HUES6 (cell line): ENCODE results near the gene SMIM5.

ENCODE experiments used
- H3K27ac ChIP-seq: 2 replicates; pipeline ENCODE4 v1.7.0; 2013; ENCODE audit warnings: low read depth, mild to moderate bottlenecking, low read length, inconsistent platforms
- H3K27me3 ChIP-seq: 2 replicates; pipeline ENCODE4 v1.6.1; 2013; ENCODE audit warnings: low read length; ENCODE audit not compliant: control insufficient read depth, insufficient read depth
- H3K36me3 ChIP-seq: 2 replicates; pipeline ENCODE4 v1.6.1; 2013; ENCODE audit warnings: low read length; ENCODE audit not compliant: control insufficient read depth, insufficient read depth
- H3K4me1 ChIP-seq: 2 replicates; pipeline ENCODE4 v1.6.1; 2013; ENCODE audit warnings: low read length; ENCODE audit not compliant: control insufficient read depth, insufficient read depth
- H3K4me3 ChIP-seq: 2 replicates; pipeline ENCODE4 v1.5.1; 2013; ENCODE audit warnings: low read depth, low read length
- H3K9ac ChIP-seq: one replicate; pipeline ENCODE4 v1.6.1; 2013; ENCODE audit warnings: mild to moderate bottlenecking, low read length
- H3K9me3 ChIP-seq: 2 replicates; pipeline ENCODE4 v1.6.1; 2013; ENCODE audit warnings: low read depth, low read length; ENCODE audit not compliant: control insufficient read depth, insufficient read depth

SMIM5 gene, protein sequence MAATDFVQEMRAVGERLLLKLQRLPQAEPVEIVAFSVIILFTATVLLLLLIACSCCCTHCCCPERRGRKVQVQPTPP

DNA sequence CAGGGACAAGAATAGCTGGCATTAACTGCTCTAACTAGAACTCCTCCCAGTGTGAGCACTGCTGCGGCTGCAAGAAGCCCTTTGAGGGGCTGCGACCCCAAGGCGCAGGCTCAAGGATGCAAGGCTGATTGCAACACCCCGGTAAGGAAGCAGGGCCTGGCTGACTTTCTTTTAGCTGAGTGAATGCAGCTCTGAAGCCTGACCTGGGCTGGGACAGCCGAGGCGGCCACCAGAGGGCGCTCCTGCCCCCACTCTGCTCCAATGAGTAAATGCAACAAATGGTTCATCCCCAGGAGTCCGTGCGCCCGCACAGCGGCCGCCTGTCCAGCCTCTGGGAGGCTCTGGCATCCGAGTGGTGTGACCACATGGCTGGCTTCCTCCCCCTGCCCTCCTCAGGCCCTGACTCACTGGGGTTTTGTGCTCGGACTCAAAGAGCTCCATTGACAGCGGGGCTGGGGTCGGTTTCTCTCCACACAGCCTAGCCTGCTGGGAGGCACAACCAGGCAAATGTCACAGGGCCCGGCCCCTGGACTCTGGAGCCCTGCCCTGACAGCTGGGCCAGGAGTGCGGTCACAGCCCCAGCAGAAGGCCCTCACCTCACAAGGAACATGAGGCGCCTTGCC, at the start of gene SMIM5:
TSS of gene SMIM5 (plus strand) at position 572 of the 623 bp plus-strand sequence. CDS start 6,768 bp downstream, outside the sequence.
- no peaks in the 10 kb centered on the region for H3K9me3 ChIP-seq
- peaks cover 20% of the 10 kb centered on the region for H3K4me1 ChIP-seq
- H3K27me3 ChIP-seq, result no peaks in the 10 kb centered on the region
- peak within 1 kb of the TSS; percentile 21 for H3K9ac ChIP-seq
- peak within 1 kb of the TSS; percentile 28; the same call in 1 of the 2 replicates for H3K4me3 ChIP-seq
- H3K36me3 ChIP-seq, result peaks cover 21% of the 10 kb centered on the region
- no peak within 1 kb of the TSS for H3K27ac ChIP-seq

DNA sequence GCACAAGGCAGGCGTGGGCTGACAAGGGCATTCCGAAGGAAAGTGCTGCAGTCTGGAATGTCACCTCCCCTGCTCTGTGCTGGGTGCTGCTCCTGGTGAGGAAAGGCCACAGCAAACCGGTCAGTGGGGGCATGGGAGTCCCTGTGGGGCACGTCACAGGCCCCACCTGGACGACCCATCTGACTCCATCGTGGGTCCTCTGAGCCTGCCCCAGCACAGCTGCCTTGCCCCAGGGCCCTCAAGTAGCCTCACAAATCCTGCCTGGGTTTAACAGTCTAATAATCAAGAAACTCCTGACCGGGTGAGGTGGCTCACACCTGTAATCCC, 48.4 kb upstream of the SMIM5 start:
- H3K27me3 ChIP-seq, result peaks cover 14% of the 10 kb centered on the region
- no peak overlapping the region for H3K9ac ChIP-seq
- peaks cover 8% of the 10 kb centered on the region for H3K9me3 ChIP-seq
- H3K4me3 ChIP-seq, result no peak overlapping the region
- H3K36me3 ChIP-seq, result no peaks in the 10 kb centered on the region
- H3K27ac ChIP-seq, result no peak overlapping the region
- peaks cover 11% of the 10 kb centered on the region; the same call in 1 of the 2 replicates for H3K4me1 ChIP-seq

DNA sequence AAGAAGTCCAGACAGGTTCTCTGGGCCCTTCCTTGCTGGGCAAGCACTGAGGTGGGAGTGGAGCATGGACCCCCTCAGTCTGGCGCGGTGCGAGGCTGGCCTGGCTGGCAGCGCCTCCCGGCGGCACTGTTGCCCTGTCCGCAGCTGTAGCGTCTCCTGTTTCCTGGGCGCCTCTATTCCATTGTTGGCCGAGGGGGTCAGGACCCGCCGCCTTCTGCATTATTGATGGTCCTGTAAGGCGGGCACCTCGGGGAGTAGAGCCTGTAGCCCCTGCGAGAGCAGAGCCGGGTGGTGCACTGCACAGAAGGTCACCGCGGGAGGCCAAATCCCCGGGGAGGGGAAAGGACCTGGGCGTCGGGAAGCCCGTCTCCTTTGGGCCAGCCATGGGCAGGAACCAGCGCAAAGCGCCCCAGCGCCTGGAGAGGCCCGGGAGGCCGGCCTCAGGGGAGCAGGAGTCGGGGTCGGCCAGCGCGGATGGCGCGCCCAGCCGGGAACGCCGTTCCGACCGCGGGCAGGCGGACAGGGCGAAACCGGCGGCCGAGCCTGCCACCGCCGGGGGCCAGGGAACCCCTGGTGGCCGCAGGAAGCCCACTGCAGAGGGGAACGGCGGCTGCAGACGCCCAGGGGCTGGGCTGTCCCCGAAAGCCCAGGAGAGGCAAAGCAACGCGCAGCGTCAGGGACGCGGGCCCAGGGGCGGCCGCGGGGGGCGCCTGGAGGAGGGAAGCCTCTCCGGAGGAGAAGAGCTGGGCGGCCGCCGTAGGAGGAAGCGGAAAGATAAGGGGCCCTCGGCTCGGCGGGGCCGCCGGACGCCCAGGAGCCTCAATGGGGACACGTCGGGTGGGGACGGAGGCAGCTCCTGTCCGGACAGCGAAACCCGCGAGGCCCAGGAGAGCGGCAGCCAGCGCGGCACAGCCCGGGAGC, 45.3 kb upstream of the SMIM5 start, which contains the start of gene MYO15B:
TSS of gene MYO15B (plus strand) at position 126 of the 921 bp plus-strand sequence. CDS start at position 384, 258 bp downstream.
- Histone ChIP-seq H3K36me3 (no peaks in the 10 kb centered on the region), H3K27me3 (peaks cover 14% of the 10 kb centered on the region), H3K4me3 (peak within 1 kb of the TSS; percentile 68), H3K9ac (peak within 1 kb of the TSS; percentile 39), H3K27ac (peak within 1 kb of the TSS; percentile 51; the same call in 1 of the 2 replicates), H3K4me1 (peaks cover 11% of the 10 kb centered on the region; the same call in 1 of the 2 replicates), H3K9me3 (peaks cover 8% of the 10 kb centered on the region)

DNA sequence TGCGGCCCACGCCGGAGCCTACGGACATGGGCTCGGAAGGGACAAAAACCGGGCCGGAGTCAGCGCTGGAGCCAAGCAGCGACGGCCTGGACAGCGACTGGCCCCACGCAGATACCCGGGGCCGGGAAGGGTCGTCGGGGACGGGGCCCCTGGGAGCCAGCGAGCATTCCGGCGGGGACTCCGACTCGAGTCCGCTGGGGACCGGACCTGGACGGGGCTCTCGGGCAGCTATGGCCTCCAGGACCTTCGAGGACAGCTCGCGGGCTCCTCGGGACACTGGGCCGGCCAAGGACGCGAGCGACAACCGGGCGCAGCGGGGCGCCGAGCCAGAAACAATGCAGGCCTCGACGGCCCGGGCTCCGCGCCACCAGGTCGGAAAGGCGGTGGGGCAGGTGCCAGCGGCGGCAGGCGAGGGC, 44.6 kb upstream of the SMIM5 start:
- Histone ChIP-seq H3K4me1 (peaks cover 11% of the 10 kb centered on the region; the same call in 1 of the 2 replicates), H3K27ac (peak overlapping the region; percentile 51; the same call in 1 of the 2 replicates), H3K9me3 (peaks cover 8% of the 10 kb centered on the region), H3K9ac (peak overlapping the region; percentile 48), H3K36me3 (no peaks in the 10 kb centered on the region), H3K27me3 (peaks cover 14% of the 10 kb centered on the region), H3K4me3 (peak overlapping the region; percentile 68)

DNA sequence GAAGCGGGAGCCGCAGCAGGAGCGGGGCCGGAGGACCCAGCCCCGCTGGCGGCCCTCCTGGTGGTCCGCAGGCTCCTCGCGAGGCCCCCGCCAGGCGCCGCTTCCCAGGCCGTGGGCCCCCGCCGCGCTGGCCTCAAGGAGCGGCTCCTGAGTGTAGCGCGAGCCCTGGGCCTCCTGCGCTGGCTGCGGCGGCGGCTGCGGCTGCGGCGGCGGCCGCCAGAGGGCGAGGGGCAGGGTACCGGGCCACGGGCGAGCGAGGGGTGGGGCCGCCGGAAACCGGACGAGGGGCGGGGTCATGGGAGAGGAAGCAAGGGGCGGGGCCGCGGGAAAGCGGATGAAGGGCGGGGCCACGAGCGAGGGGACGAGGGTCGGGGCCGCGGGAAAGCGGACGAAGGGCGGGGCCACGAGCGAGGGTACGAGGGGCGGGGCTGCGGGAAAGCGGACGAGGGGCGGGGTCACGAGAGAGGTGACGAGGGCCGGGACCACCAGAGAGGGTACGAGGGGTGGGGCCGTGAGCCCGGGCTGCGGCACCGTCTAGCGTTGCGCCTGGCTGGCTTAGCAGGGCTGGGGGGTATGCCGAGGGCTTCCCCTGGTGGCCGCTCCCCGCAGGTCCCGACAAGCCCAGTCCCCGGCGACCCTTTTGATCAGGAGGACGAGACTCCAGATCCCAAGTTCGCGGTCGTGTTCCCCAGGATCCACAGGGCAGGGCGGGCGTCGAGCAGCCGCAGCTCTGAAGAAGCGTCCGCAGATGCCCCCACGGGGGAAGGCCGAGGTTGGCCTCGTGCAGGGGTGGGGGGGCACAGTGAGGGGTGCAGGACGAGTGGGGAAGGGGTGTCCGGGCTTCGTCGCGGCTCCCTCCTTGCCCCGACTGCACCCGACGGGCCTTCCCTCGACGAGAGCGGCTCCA, 44.0 kb upstream of the SMIM5 start:
- H3K9me3 ChIP-seq, result peaks cover 8% of the 10 kb centered on the region
- peaks cover 14% of the 10 kb centered on the region for H3K27me3 ChIP-seq
- H3K27ac ChIP-seq, result peak overlapping the region; percentile 51; the same call in 1 of the 2 replicates
- no peaks in the 10 kb centered on the region for H3K36me3 ChIP-seq
- H3K4me1 ChIP-seq, result peaks cover 11% of the 10 kb centered on the region; the same call in 1 of the 2 replicates
- peak overlapping the region; percentile 68 for H3K4me3 ChIP-seq
- H3K9ac ChIP-seq, result peak overlapping the region; percentile 48

DNA sequence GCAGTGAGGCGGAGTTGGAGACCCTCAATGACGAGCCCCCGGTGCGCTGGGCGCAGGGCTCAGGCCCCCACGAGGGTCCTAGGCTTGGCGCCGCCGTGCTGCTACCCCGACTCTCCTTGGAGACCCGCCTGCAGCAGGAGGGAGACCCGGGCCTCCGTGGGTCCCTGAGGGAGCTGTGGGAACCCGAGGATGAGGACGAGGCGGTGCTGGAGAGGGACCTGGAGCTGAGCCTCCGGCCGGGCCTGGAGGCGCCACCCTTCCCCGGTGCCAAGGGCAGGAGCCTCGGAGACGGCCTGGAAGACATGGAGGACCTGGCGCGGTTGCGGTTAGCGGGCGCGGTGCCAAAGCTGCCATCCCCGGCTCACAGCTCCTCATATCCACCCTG, 43.3 kb upstream of the SMIM5 start:
- Histone ChIP-seq H3K4me1 (peaks cover 11% of the 10 kb centered on the region; the same call in 1 of the 2 replicates), H3K36me3 (no peaks in the 10 kb centered on the region), H3K27me3 (peaks cover 14% of the 10 kb centered on the region), H3K9me3 (peaks cover 8% of the 10 kb centered on the region), H3K4me3 (peak overlapping the region; percentile 68), H3K27ac (no peak overlapping the region), H3K9ac (no peak overlapping the region)

DNA sequence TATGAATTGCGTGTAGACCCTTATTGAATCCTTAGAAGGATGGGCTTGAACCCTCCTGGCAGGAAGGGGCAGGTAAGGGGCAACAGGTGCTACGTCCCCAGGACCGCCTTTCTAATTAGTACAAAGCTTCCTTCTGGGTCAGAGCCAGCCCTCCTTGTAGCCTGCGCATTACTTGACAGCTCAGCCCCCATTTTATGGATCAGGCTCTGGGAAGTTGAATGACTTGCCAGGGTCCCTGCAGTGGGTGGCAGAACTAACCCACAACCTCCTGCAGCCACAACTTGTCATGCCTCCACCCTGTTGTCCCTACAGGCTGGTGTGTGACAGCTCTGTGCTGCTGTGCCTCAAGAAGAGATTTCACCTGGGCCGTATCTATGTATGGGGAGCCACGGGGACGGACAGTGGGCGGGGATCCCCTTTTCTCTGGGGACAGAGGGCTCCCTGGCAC, 42.9 kb upstream of the SMIM5 start:
- H3K4me3 ChIP-seq, result no peak overlapping the region
- no peak overlapping the region for H3K9ac ChIP-seq
- peaks cover 8% of the 10 kb centered on the region for H3K9me3 ChIP-seq
- H3K27ac ChIP-seq, result no peak overlapping the region
- peaks cover 14% of the 10 kb centered on the region for H3K27me3 ChIP-seq
- H3K4me1 ChIP-seq, result peaks cover 11% of the 10 kb centered on the region; the same call in 1 of the 2 replicates
- no peaks in the 10 kb centered on the region for H3K36me3 ChIP-seq

DNA sequence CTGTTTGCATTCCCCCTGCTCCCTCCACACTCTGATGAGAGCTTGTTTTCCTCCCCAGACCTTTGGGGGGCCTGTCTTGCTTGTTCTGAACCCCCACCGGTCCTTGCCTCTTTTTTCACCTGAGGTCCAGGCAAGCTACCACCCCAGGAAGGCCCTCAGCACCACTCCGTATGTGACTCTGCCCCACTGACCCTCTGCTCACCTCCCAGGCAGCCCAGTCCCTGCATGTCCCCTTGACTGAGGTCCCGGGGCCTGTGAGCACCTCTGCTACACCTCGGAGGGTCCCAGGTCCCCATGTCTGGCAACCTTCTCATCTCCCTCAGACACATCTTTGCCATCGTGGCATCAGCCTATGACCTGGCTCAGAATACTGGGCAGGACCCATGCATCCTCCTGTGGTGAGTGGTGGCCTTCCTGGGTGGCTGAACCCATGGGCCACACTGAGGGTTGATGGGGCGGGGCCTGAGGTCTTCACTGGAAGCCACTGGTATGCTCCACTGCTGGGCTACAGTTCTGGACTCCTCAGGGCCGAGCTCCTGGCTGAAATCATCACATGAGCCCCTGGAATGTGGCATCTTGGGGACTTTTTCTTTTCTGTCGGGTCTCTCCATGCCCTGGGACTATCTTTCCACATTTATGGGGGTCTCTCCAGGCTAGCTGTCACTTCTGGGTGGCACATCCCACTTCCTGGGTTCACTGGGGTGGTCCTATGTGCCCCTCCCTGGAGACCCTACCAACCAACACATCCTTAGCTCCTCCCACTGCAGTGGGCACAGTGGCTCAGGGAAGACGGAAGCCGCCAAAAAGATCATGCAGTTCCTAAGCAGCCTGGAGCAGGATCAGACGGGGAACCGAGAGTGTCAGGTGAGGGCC, 42.1 kb upstream of the SMIM5 start:
- H3K27me3 ChIP-seq, result peaks cover 14% of the 10 kb centered on the region
- no peak overlapping the region for H3K4me3 ChIP-seq
- H3K27ac ChIP-seq, result no peak overlapping the region
- H3K9me3 ChIP-seq, result peaks cover 1% of the 10 kb centered on the region
- H3K9ac ChIP-seq, result no peak overlapping the region
- peaks cover 11% of the 10 kb centered on the region; the same call in 1 of the 2 replicates for H3K4me1 ChIP-seq
- H3K36me3 ChIP-seq, result no peaks in the 10 kb centered on the region

DNA sequence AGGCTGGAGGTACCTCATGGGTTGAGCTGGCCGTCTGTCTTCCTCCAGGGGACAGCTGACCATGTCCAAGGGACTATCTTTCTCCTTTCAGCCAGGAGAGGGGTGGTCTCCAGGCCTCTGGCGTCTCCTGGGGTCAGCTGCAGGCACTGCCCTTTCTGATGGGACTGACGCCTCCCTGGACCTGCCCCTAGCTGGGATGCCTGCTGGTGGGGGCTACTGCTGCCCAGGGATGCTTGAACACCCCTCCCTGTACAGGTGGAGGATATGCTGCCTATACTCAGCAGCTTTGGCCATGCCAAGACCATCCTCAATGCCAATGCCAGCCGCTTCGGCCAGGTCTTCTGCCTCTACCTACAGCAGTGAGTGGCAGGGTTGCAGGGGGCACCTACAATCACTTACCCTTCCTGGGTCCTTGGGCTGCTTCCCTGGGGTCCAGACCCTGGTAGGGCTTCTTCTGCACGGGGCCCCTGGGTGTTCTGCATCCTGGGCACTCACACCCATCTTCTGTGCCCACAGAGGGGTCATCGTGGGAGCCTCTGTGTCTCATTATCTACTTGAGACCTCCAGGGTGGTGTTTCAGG, 41.4 kb upstream of the SMIM5 start:
- Histone ChIP-seq H3K36me3 (no peaks in the 10 kb centered on the region), H3K4me1 (peaks cover 11% of the 10 kb centered on the region; the same call in 1 of the 2 replicates), H3K9ac (no peak overlapping the region), H3K27ac (no peak overlapping the region), H3K27me3 (peaks cover 14% of the 10 kb centered on the region), H3K4me3 (no peak overlapping the region), H3K9me3 (no peaks in the 10 kb centered on the region)
